ENCODE measurements around the gene MUC5B. TPM values are rescaled to one million over a fixed set of nuclear protein-coding genes. Genes with fewer than 3 reads are reported as not detected.
"Not testable (repeated sequence)": the region's sequence is repeated elsewhere in the genome, so short reads cannot be mapped to it uniquely, and the experiment has no call there.

The MUC5B gene
- total RNA-seq, 1 donor from 2014 or later: not detected

DNA sequence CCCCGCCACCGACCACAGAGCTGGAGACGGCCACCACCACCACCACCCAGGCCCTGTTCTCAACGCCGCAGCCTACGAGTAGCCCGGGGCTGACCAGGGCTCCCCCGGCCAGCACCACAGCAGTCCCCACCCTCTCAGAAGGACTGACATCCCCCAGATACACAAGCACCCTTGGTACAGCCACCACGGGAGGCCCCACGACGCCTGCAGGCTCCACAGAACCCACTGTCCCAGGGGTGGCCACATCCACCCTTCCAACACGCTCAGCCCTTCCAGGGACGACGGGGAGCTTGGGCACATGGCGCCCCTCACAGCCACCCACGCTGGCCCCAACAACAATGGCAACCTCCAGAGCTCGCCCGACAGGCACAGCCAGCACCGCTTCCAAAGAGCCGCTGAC lies 18.8 kb downstream of the MUC5B start:
- no peak for DNase-seq
- H3K27ac ChIP-seq (replicated peaks): no peak overlapping the region
- TF ChIP-seq, protein P1, sequence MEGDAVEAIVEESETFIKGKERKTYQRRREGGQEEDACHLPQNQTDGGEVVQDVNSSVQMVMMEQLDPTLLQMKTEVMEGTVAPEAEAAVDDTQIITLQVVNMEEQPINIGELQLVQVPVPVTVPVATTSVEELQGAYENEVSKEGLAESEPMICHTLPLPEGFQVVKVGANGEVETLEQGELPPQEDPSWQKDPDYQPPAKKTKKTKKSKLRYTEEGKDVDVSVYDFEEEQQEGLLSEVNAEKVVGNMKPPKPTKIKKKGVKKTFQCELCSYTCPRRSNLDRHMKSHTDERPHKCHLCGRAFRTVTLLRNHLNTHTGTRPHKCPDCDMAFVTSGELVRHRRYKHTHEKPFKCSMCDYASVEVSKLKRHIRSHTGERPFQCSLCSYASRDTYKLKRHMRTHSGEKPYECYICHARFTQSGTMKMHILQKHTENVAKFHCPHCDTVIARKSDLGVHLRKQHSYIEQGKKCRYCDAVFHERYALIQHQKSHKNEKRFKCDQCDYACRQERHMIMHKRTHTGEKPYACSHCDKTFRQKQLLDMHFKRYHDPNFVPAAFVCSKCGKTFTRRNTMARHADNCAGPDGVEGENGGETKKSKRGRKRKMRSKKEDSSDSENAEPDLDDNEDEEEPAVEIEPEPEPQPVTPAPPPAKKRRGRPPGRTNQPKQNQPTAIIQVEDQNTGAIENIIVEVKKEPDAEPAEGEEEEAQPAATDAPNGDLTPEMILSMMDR (IDR thresholded peaks at IDR 0.05; ENCODE audit: borderline replicate concordance): no peak
- H3K9me3 ChIP-seq (replicated peaks): peaks cover 6% of the 10 kb centered on the region
- no peaks in the 10 kb centered on the region for H3K36me3 ChIP-seq
- intact Hi-C loops (cut with micrococcal nuclease): no loop called here
- no peaks in the 10 kb centered on the region for H3K4me1 ChIP-seq
- no peaks in the 10 kb centered on the region for H3K27me3 ChIP-seq (ENCODE audit: low read depth)
- H3K4me3 ChIP-seq: no peak overlapping the region

DNA sequence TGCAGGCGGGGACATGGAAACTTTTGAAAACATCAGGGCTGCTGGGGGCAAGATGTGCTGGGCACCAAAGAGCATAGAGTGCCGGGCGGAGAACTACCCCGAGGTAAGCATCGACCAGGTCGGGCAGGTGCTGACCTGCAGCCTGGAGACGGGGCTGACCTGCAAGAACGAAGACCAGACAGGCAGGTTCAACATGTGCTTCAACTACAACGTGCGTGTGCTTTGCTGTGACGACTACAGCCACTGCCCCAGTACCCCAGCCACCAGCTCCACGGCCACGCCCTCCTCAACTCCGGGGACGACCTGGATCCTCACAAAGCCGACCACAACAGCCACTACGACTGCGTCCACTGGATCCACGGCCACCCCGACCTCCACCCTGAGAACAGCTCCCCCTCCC lies 19.4 kb downstream of the MUC5B start:
- Histone ChIP-seq H3K36me3 (no peaks in the 10 kb centered on the region), H3K9me3 (replicated peaks) (peaks cover 6% of the 10 kb centered on the region), H3K27ac (replicated peaks) (no peak overlapping the region), H3K4me3 (no peak overlapping the region), H3K27me3 (ENCODE audit: low read depth) (no peaks in the 10 kb centered on the region), H3K4me1 (no peaks in the 10 kb centered on the region)
- TF ChIP-seq, protein P1 (IDR thresholded peaks at IDR 0.05; ENCODE audit: borderline replicate concordance): no peak
- intact Hi-C loops (cut with micrococcal nuclease): no loop called here
- no peak for DNase-seq

DNA sequence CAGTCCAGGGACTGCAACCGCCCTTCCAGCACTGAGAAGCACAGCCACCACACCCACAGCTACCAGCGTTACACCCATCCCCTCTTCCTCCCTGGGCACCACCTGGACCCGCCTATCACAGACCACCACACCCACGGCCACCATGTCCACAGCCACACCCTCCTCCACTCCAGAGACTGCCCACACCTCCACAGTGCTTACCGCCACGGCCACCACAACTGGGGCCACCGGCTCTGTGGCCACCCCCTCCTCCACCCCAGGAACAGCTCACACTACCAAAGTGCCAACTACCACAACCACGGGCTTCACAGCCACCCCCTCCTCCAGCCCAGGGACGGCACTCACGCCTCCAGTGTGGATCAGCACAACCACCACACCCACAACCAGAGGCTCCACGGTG lies 19.9 kb downstream of the MUC5B start:
- H3K4me1 ChIP-seq; H3K27ac ChIP-seq (replicated peaks); DNase-seq; H3K4me3 ChIP-seq; H3K9me3 ChIP-seq (replicated peaks); H3K36me3 ChIP-seq; intact Hi-C loops (cut with micrococcal nuclease); H3K27me3 ChIP-seq (ENCODE audit: low read depth): not testable (repeated sequence)

GRCh38 chr11:1243521-1243920 lies 20.7 kb downstream of the MUC5B start:
- H3K27me3 ChIP-seq (ENCODE audit: low read depth); H3K4me3 ChIP-seq; H3K27ac ChIP-seq (replicated peaks); H3K4me1 ChIP-seq; H3K9me3 ChIP-seq (replicated peaks); intact Hi-C loops (cut with micrococcal nuclease); DNase-seq; H3K36me3 ChIP-seq: not testable (repeated sequence)

DNA sequence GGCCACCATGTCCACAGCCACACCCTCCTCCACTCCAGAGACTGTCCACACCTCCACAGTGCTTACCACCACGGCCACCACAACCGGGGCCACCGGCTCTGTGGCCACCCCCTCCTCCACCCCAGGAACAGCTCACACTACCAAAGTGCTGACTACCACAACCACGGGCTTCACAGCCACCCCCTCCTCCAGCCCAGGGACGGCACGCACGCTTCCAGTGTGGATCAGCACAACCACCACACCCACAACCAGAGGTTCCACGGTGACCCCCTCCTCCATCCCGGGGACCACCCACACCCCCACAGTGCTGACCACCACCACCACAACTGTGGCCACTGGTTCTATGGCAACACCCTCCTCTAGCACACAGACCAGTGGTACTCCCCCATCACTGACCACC lies 21.7 kb downstream of the MUC5B start:
- H3K4me1 ChIP-seq; H3K36me3 ChIP-seq; H3K9me3 ChIP-seq (replicated peaks); intact Hi-C loops (cut with micrococcal nuclease); H3K4me3 ChIP-seq; H3K27me3 ChIP-seq (ENCODE audit: low read depth); DNase-seq; H3K27ac ChIP-seq (replicated peaks): not testable (repeated sequence)

GRCh38 chr11:1245717-1246116 lies 22.9 kb downstream of the MUC5B start:
- H3K36me3 ChIP-seq; intact Hi-C loops (cut with micrococcal nuclease); DNase-seq; H3K27ac ChIP-seq (replicated peaks); H3K9me3 ChIP-seq (replicated peaks); H3K4me3 ChIP-seq; H3K4me1 ChIP-seq; H3K27me3 ChIP-seq (ENCODE audit: low read depth): not testable (repeated sequence)

DNA sequence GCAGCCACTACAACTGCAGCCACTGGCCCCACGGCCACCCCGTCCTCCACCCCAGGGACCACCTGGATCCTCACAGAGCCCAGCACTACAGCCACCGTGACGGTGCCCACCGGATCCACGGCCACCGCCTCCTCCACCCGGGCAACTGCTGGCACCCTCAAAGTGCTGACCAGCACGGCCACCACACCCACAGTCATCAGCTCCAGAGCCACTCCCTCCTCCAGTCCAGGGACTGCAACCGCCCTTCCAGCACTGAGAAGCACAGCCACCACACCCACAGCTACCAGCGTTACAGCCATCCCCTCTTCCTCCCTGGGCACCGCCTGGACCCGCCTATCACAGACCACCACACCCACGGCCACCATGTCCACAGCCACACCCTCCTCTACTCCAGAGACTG lies 23.4 kb downstream of the MUC5B start:
- not testable (repeated sequence) for DNase-seq; H3K9me3 ChIP-seq (replicated peaks)

GRCh38 chr11:1247026-1247425 lies 24.2 kb downstream of the MUC5B start:
- H3K4me1 ChIP-seq; H3K27me3 ChIP-seq (ENCODE audit: low read depth); H3K9me3 ChIP-seq (replicated peaks); H3K4me3 ChIP-seq; H3K36me3 ChIP-seq; H3K27ac ChIP-seq (replicated peaks); DNase-seq; intact Hi-C loops (cut with micrococcal nuclease): not testable (repeated sequence)

More for the DNA sequence above, 23.4 kb downstream of the MUC5B start:
- H3K27me3 ChIP-seq (ENCODE audit: low read depth); H3K4me1 ChIP-seq; H3K36me3 ChIP-seq; H3K27ac ChIP-seq (replicated peaks); H3K4me3 ChIP-seq; intact Hi-C loops (cut with micrococcal nuclease): not testable (repeated sequence)

- H3K4me1 ChIP-seq; DNase-seq; H3K27ac ChIP-seq (replicated peaks); H3K27me3 ChIP-seq (ENCODE audit: low read depth); H3K4me3 ChIP-seq; H3K9me3 ChIP-seq (replicated peaks); H3K36me3 ChIP-seq; intact Hi-C loops (cut with micrococcal nuclease): not testable (repeated sequence)
These were observed 26.1 kb downstream of the MUC5B start for GRCh38 chr11:1248951-1249350.

DNA sequence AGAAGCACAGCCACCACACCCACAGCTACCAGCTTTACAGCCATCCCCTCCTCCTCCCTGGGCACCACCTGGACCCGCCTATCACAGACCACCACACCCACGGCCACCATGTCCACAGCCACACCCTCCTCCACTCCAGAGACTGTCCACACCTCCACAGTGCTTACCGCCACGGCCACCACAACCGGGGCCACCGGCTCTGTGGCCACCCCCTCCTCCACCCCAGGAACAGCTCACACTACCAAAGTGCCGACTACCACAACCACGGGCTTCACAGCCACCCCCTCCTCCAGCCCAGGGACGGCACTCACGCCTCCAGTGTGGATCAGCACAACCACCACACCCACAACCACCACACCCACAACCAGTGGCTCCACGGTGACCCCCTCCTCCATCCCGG lies 27.5 kb downstream of the MUC5B start:
- H3K36me3 ChIP-seq; H3K9me3 ChIP-seq (replicated peaks); H3K4me1 ChIP-seq; H3K4me3 ChIP-seq; H3K27me3 ChIP-seq (ENCODE audit: low read depth); H3K27ac ChIP-seq (replicated peaks); DNase-seq; intact Hi-C loops (cut with micrococcal nuclease): not testable (repeated sequence)
